ENCODE data around the gene GIMAP5.

DNA sequence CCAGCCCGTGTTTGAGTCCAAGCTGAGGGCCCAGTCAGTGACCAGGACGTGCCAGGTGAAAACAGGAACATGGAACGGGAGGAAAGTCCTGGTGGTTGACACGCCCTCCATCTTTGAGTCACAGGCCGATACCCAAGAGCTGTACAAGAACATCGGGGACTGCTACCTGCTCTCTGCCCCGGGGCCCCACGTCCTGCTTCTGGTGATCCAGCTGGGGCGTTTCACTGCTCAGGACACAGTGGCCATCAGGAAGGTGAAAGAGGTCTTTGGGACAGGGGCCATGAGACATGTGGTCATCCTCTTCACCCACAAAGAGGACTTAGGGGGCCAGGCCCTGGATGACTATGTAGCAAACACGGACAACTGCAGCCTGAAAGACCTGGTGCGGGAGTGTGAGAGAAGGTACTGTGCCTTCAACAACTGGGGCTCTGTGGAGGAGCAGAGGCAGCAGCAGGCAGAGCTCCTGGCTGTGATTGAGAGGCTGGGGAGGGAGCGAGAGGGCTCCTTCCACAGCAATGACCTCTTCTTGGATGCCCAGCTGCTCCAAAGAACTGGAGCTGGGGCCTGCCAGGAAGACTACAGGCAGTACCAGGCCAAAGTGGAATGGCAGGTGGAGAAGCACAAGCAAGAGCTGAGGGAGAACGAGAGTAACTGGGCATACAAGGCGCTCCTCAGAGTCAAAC, 5.2 kb downstream of the GIMAP5 start:
- no peak for TF ChIP-seq YY1 (IDR thresholded peaks at IDR 0.05; ENCODE audit: insufficient read depth, insufficient read length)
- no peak for TF ChIP-seq SUZ12 (IDR thresholded peaks at IDR 0.05; ENCODE audit: extremely low read depth, insufficient read depth, insufficient read length)
- TF ChIP-seq ZNF274 (IDR thresholded peaks at IDR 0.05; ENCODE audit: low read depth, low read length): no peak

Data from NT2/D1 (cell line).